GM18517 (cell line): ENCODE data around the gene CACHD1.
"Not testable (repeated sequence)": the region's sequence is repeated elsewhere in the genome, so short reads cannot be mapped to it uniquely, and the experiment has no call there.

Experiments
- ATAC-seq: cut with Tn5 transposase; IDR thresholded peaks from one replicate; pipeline ENCODE4 v1.9.1; 2021; ENCODE audit warnings: mild to moderate bottlenecking, moderate library complexity; ENCODE audit not compliant: unreplicated experiment

CACHD1 gene

DNA sequence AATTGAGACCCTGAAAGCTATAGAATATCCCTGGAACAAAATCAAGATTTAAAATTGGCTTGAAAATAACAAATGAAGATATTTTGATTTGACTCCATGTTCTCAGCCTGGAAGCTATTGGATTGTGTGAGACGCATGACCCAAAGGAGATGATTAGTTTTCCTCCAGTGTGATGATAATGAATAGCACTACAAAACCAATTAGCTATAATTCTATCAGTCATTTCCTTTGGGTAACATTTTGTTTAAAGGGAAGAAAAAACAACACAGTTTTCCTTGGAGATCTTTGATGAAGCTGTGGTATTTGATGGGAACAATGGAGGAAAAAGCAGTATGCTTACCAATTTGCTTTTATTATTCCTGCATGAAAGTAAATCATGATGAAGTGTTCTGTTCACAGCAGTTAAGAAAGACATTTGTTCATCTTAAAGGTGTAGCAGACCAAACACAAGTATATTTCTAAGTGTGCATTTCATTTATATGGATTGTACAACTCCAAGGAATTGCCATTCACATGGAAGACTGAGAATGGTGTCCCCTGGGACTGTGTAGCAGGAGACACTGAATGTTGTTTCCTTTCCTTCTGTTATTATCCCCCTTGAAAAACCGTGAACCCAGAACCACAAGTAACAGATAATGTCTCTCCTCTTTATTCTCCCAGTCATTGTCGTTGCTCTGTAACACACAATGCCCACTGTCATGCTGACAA lies 111.4 kb downstream of the CACHD1 start:
- ATAC-seq, result no peak

DNA sequence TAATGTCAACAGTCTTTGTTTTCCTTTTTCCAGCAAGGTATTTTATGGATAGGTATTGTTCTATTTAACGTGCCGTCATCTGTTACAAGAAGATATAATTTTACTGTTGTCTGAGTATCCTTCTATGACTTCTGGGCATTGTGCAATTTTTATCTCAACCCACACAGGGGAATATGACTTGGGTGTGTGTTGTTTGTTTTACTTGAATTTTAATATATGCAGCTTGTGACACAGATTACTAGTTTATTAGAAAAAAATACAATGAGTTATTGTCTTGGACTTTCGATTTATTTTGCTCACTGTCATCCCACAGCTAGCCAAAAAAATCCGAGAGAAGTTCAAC lies 111.9 kb downstream of the CACHD1 start:
- ATAC-seq, result no peak

DNA sequence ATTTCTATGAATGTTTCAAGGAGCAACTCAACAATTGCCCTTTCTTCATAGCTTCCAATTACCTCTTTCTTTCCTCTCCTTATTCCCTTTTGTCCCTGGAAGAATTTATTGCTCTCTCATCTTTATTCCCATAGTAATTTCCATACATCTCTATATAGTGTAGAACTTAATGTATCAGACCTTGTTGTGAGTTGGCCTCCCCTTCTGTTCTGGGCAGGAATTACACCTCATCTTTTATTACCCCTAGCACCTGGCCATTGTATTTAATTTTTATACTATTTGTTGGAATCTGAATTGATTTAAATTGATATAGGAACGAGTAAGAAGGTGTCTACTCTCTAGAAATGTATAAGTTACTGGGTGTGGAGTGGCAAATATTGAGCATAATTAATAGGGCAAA lies 114.5 kb downstream of the CACHD1 start:
- no peak for ATAC-seq

DNA sequence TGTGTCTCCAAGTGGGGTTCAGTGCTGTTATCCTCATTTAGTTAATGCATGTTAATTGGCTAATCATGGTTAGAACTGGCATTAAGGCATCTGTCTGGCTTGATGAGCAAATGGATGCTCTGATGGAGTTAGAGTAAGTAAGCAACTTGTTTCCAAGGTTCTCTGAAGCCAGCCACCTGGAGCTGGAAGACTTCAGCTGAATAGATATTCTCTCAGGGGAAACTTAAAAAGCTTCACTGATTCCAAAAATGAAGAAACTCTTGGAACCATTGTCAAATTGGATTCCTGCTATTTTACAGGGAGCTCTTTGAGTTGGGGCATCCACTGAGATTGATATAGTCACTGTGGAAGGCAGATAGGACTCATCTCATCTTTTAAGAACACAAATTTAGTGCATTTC lies 118.9 kb downstream of the CACHD1 start:
- ATAC-seq, result no peak

DNA sequence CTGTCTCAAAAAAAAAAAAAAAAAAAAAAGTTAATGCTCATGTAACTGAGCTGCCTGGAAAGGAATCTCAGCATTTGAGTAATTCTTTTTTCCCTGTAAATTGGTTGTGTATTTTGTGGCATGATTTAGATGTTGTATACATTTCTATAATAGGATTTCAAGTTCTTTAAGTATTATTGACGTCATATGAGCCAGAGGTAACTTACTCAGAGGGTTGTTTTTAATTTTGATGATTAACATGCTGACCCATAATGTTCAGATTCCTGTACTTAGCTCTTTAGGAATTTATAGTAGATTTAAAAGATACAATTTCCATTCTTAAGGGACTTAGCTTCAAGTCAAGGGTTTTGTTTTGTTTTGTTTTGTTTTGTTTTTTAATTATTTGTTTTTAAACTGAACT lies 120.4 kb downstream of the CACHD1 start:
- no peak for ATAC-seq

DNA sequence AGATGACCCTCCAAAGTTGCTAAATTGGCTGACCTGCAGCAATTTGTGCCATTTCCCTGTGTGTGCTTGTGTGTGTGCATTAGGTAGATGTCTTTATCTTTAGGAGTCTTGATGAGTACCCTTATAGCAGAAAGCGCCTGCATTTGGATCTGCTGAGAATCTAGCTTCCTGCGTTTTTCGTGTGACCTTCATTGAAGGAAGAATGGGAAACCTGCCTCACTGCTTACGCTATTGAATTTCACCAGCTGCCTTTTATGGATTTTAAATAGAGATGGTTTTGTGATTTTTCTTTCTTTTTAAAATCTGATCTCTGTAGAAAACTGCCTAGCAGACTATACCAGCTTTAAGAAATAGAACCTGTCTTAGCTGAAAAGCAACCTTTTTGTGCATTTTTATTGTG lies 124.5 kb downstream of the CACHD1 start:
- ATAC-seq, result no peak

DNA sequence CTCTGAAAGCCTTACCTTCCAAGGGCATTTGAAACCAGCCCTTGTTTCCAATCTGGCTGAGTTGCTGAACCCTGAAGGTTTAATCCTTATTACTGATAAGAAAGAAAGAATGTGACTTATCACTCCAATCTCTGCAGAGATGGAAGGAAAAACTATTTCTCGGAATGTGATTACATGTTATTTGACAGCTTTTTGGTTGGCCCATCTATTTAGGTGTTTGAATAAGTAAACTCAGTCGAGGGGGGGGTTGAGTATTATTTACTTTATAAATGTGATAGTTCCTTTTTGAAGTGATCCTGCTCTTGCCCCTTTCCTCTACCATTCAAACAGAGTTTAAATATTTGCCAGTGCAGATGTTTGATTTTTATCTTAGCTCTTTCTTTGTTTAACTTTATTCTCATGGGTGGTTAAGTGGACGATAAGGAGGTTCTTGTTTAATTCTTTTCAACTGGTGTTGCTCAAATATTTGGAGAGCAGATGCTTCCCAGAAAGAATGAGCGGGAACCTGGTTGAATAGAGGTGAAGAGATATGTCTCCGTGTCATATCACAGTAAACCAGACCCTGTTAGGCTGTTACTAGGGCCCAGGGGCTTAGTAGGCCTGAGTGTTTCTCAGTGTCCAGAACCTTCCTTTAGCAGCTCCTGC lies 126.1 kb downstream of the CACHD1 start:
- ATAC-seq, result no peak

DNA sequence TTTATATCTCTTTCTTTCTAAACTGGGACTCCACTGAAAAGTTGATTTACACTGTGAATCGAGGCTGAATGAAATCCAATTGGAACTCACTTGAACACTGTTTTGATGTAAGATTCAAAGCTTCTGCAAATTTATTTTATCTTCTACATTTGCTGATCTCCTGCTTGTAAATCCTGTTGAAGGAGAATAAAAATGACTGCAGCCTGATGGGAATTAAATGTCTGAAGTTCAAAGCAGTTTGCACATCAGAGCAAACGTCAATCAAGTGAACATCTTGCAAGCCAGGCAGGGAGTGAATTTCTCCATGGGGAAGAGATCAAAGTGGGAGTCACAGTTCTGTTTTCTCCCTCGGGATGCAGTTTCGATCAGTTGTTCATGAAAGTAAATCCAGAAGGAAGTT lies 127.2 kb downstream of the CACHD1 start:
- ATAC-seq, result no peak

DNA sequence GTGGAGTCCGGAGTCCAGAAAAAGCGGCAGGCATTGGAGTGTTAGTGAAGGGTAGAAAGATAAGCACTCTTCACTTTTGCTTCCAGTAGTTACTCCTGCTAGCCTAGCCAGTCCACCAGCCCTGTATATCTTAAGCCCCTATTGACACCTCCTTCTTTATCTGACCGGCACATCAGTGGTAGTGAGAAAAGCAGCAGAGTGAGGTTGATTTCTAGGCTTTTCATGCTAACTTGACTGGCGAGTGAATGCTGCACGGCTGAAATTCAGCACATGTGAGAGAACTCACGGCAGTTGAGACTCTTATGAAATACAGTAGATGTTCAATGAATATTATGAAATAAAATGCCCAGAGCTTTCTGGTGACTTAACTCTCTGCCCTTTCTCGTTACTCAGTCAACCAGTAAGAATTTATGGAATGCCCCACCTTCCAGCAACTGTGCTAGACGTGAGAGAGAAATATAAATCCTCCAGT lies 128.2 kb downstream of the CACHD1 start:
- no peak for ATAC-seq

DNA sequence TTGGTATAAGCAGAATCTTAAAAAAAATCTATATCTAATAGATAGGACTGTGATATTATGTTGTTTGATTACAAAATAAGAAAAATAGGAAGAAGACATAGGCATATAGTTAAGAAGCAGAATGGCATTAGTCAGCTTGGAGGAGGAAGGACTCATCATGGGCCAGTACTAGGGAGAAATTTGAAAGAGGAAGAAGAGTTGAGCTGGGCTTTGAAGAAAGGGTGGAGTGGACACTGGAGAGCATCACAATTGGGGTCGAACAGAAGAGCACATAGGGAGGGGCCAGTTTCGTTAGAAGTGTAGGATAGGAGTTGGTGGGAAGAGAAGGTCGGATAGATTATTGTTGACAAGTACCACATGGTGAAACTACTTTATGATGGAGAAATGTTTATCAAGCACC lies 129.3 kb downstream of the CACHD1 start:
- no peak for ATAC-seq

DNA sequence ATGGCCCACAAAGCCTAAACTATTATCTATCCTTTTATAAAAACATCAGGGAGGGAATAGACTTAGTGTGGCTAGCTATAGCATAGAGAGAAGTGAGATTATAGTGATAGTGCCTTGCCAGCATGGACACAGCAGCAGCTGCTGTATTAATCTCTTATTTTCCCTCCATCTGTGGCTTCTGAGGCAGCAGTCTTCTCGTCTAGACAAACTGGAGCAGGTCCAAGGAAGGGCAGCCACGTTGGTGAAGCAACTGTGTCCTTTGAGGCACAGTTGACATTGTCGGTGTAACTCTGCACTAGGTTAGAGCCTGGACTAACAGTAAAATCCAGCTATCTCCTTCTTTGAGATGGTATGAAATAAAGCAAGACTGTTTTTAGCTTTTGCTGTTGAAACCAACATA lies 131.3 kb downstream of the CACHD1 start:
- no peak for ATAC-seq

DNA sequence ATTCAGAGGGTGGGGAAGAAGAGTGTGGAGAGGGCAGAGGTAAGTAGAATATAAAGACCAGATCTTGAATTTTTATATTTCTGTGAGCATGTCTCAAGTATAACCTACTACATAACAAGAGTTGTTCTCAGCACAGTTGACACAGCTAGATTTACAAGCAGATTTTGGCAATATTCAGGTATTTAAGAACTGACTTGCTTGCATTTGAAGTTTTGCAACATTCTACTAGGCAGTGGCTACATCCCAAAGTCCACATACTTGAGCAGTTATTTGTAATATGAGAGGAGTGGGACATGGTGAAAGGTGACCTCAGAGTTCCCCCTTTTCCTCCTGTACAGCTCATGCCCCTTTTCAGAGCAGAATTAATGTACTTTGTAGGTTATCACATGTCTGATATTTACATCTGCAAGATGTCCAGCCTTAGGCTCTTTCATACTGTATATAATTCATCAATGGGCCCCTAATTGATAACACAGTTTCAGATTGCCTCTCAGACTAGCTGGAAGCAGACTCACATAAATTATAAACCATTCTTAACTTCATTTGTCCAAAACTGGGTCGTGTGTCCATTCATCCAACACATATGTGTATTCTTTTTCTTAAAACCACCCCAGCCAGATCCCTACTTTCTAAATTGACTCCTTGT lies 138.2 kb downstream of the CACHD1 start:
- no peak for ATAC-seq

DNA sequence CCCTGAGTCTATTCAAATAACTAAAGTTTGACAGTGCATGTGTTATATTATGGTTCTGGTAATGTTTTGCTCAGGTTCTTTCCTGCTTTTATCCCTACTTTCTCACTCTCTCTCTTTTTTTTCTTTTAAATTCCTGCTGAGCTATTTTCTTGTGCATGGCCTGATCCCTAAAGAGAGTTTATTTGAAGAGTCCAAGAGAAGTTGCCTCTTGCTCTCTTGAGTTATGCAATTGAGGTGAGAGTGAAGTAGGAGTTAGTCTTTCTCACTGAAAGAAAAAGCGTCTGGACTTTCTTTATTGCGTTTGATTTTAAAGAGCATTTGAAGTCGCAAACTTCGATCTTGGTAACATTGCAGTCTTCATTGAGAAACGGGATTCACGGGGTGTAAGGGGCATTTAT lies 138.7 kb downstream of the CACHD1 start:
- no peak for ATAC-seq

DNA sequence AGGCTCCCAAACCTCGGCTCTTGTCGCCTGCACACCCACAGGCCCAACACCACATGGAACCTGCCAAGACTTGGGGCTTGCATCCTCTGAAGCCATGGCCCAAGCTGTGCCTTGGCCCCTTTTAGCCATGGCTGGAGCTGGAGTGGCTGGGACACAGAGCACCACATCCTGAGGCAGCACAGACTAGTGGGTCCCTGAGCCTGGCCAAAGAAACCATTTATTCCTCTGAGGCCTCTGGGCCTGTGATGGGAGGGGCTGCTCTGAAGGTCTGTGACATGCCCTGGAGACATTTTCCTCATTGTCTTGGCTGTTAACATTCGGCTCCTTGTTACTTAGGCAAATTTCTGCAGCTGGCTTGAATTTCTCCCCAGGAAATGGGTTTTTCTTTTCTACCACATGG lies 141.0 kb downstream of the CACHD1 start:
- ATAC-seq, result not testable (repeated sequence)

DNA sequence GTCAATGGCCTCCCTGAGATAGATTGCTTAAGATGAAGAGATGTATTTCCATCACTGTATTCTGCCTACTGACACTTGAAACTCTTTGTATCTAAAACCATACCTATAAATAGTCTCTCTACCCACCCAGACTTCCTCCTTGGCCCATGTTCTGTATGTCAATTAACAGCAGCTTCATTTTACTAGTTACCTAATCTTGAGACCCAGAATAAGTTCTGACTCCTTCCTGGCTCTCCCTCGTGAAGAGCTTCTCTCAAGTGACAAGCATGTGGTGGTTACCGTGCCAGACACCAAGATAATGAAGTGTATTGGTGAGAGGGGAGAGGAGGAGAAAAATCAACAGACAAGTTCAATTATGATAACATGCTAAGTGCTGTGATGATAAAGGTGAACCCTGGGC lies 146.1 kb downstream of the CACHD1 start:
- no peak for ATAC-seq

DNA sequence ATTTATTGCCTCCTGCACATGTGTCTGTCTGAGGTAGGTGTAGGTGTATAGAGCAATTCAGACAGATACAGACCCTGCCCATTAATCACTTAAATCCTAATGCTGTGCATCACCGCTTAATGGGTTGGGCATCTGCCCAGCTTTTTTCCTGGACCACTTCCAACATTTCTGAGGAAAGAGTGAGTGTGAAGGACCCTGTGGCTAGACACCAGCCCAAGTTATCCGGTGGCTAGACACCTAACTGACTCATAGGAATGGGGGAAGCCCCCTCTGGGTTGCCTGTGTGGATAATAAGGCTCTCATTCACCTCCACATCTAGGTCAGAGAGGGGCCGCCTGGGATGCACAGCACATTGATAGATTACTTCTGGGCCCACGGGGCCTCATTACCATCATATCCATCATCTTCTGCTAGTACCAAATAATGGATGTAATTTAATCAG lies 153.8 kb downstream of the CACHD1 start:
- no peak for ATAC-seq

DNA sequence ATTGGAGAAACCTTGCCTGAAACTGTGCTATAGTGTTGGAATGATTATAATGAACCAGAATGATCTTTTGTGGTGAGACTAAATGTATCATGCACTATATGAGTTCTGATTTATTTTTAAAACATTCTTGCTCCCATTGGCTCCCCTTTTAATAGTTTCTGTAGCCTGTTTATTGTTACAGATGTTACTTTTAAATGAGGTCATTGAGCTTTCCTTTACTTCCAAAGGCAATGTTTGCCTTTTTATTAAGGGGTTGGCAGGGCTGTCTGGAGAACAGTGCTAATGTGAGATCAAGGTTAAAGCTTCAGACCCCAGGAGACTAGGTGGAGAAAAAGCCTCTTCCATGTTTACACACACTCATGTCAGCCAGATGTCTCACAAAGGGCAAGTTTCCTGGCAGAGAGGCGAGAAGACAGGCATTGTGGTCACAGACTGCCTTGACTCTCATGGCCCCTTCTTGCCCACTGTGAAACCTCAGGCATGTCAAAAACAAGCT lies 154.3 kb downstream of the CACHD1 start:
- ATAC-seq, result no peak

DNA sequence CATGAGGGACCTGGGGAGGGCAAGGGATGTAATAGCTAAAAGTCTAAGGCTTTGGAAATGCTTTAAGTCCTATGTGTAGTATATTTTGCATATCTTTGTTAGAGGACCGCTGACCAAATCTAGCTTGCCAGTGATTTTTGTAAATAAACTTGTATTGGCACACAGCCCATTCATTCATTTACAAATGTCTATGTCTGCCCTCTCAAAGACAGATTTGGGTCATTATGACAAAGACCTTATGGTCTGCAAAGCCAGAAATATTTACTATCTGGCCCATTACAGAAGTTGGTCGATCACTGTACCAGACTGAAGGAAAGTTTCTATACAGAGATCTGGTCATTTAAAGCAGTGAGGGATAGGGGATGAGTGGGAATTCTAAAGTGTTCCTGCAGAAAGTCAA lies 154.9 kb downstream of the CACHD1 start:
- no peak for ATAC-seq

DNA sequence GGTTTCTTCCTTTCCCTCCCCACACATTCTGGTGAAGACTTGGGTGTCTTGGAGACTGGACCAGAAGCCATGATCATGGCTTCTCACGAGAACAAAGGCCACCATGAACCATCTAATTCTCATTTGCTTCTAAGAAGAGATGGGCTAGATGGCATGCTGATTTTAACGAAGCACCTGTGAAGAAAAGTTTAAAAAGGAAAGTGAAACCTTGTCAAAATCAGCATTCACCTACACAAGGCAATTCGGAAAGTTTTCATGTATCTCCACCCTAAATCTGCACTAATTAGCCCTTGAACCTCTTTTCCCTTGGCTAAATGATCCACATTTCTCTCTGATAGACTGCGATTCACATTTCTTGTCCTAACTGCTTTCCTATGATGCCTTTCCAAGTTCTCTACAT lies 160.7 kb downstream of the CACHD1 start:
- ATAC-seq, result no peak

DNA sequence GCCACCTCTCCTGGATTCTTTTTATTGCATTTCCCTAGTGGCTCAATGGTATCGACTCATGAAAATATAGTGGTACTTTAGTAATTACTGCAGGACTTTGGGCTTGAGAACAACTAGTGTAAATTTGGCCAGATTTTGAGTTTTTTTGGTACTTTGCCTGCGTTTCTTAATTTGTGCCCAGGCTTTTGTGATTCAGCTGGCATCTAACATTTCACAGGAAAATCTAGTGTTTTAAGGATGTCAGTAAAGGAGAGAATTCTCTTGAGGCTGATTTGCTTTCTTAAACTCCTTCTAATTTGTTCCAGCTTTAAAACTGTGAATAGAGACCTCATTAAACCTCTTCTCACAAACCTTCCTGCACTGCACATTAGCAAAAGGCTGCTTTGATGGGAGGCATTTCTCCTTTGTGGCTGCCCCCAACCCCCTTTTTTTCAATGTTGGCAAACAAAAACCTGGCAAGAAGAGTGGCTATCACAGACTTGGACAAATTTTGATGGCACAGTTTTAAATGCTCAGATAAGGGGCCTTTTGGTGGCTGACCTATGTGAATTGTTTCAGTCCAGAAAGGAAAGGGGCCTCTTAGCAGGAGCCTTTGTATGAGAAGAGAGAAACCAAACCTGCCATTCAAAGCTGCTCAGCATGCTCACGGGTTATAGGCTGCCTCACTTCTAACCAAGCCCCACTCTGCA lies 161.6 kb downstream of the CACHD1 start:
- ATAC-seq, result no peak

DNA sequence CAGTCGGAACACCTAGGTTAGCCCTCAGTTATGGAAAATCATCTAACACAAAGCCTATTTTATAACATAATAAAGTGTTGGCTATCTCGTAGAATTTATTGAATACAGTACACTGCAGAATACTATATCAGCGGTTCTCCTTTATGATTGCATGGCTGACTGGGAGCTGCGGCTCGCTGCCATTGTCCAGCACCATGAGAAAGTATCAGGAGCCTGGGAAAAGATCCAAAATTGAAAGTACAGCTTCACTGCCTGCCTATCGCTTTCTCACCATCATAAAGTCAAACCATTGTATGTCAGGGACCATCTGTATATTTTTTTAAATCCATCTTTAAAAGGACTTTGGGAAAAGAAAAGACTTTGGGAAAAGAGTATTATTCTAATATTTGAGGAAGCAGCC lies 163.0 kb downstream of the CACHD1 start:
- no peak for ATAC-seq

DNA sequence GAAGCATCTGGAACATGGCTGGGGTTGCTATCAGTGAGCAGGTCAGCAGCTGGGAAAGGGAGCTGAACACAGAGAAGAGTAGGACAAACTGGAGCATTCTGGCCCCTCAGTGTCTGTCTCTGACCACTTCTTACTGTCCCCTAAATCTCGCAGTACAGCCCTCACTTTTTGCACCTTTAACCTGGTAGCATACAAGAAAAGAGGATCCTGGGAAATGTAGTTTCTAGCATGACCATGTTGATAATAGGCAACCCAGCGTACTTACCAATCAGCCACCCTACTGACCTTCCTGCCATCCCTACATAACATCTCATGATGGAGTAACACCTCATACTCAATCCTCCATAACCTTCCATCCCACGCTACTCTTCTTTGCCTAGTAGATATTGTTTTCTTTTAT lies 175.8 kb downstream of the CACHD1 start:
- no peak for ATAC-seq
